ENCODE measurements around the gene PTGDR.

GRCh38 chr14:52266179-52266578, 1.3 kb upstream of the PTGDR start:
- TF ChIP-seq POLR2A (IDR thresholded peaks at IDR 0.05; ENCODE audit: low read depth, low read length), result no peak
- no peak for TF ChIP-seq POLR2AphosphoS5 (IDR thresholded peaks at IDR 0.05; ENCODE audit: low read depth, low read length)
- TF ChIP-seq TAF1 (IDR thresholded peaks at IDR 0.05; ENCODE audit: borderline replicate concordance, low read depth, low read length), result no peak

All from GM12892 (cell line).